HepG2 (cell line): ENCODE results near the gene C22orf15. TPM values are rescaled to one million over a fixed set of nuclear protein-coding genes. Genes with fewer than 3 reads are reported as not detected.

Experiments used
- BORCS8-MEF2B ChIP-seq: sonication (generic); formaldehyde crosslinking; IDR thresholded peaks from 2 replicates; pipeline ENCODE4 v1.8.0; 2022; ENCODE audit warnings: mild to moderate bottlenecking, missing genetic modification reagents
- FOXK1 ChIP-seq: sonication (generic); formaldehyde crosslinking; IDR thresholded peaks from 2 replicates; pipeline ENCODE4 v1.4.0; 2020; ENCODE audit warnings: low read depth, missing genetic modification reagents, borderline replicate concordance
- GMEB2 ChIP-seq: IDR thresholded peaks from 2 replicates; pipeline ENCODE4 v1.6.1; 2016; ENCODE audit warnings: missing biosample characterization, missing genetic modification reagents, low read depth
- GPBP1L1 ChIP-seq: sonication (generic); formaldehyde crosslinking; IDR thresholded peaks from 2 replicates; pipeline ENCODE4 v1.5.0; 2020; ENCODE audit warnings: mild to moderate bottlenecking, missing genetic modification reagents
- HDAC1 ChIP-seq: sonication (generic); formaldehyde crosslinking; IDR thresholded peaks from 2 replicates; pipeline ENCODE4 v1.5.1; 2020; ENCODE audit warnings: mild to moderate bottlenecking, missing genetic modification reagents
- HIVEP1 ChIP-seq: sonication (generic); formaldehyde crosslinking; IDR thresholded peaks from 2 replicates; pipeline ENCODE4 v1.4.0; 2020; ENCODE audit warnings: mild to moderate bottlenecking, missing genetic modification reagents
- HNRNPL ChIP-seq: fragments of 200-400 bp; formaldehyde crosslinking; IDR thresholded peaks from 2 replicates; pipeline ENCODE4 v1.6.1; 2017; ENCODE audit warnings: mild to moderate bottlenecking, low read depth, low read length
- NCOR1 ChIP-seq: fragments of 200-600 bp; sonication (generic); IDR thresholded peaks from 2 replicates; pipeline ENCODE4 v1.7.0; 2017; ENCODE audit warnings: antibody characterized with exemption, low read length, borderline replicate concordance
- PAX8 ChIP-seq: sonication (generic); formaldehyde crosslinking; IDR thresholded peaks from 2 replicates; pipeline ENCODE4 v1.8.0; 2022; ENCODE audit warnings: mild to moderate bottlenecking, missing genetic modification reagents, borderline replicate concordance
- PBX2 ChIP-seq: IDR thresholded peaks from 2 replicates; pipeline ENCODE4 v1.6.1; 2016; ENCODE audit warnings: control low read depth
- POLR2G ChIP-seq: fragments of 200-400 bp; formaldehyde crosslinking; IDR thresholded peaks from 2 replicates; pipeline ENCODE4 v1.6.1; 2018; ENCODE audit warnings: mild to moderate bottlenecking, low read depth, low read length, moderate library complexity
- RXRB ChIP-seq: IDR thresholded peaks from 2 replicates; pipeline ENCODE4 v1.6.1; 2016; ENCODE audit warnings: borderline replicate concordance, missing genetic modification reagents, missing compliant biosample characterization
- SNRNP70 ChIP-seq: fragments of 200-400 bp; formaldehyde crosslinking; IDR thresholded peaks from 2 replicates; pipeline ENCODE4 v1.6.1; 2017; ENCODE audit warnings: mild to moderate bottlenecking, low read depth, low read length, moderate library complexity
- ZBTB1 ChIP-seq: sonication (generic); formaldehyde crosslinking; IDR thresholded peaks from 2 replicates; pipeline ENCODE4 v1.4.0; 2020; ENCODE audit warnings: missing genetic modification reagents, borderline replicate concordance
- ZBTB37 ChIP-seq: sonication (generic); formaldehyde crosslinking; IDR thresholded peaks from 2 replicates; pipeline ENCODE4 v1.4.0; 2020; ENCODE audit warnings: mild to moderate bottlenecking, missing genetic modification reagents
- ZBTB46 ChIP-seq: sonication (generic); formaldehyde crosslinking; IDR thresholded peaks from 2 replicates; pipeline ENCODE4 v1.4.0; 2020; ENCODE audit warnings: mild to moderate bottlenecking, missing genetic modification reagents, borderline replicate concordance
- ZMYM3 ChIP-seq: sonication (generic); formaldehyde crosslinking; IDR thresholded peaks from 2 replicates; pipeline ENCODE4 v1.5.1; 2020; ENCODE audit warnings: mild to moderate bottlenecking, missing genetic modification reagents
- ZNF121 ChIP-seq: sonication (generic); formaldehyde crosslinking; IDR thresholded peaks from 2 replicates; pipeline ENCODE4 v1.5.0; 2020; ENCODE audit warnings: mild to moderate bottlenecking, missing genetic modification reagents
- ZNF224 ChIP-seq: sonication (generic); formaldehyde crosslinking; IDR thresholded peaks from 2 replicates; pipeline ENCODE4 v1.5.0; 2020; ENCODE audit warnings: mild to moderate bottlenecking, missing genetic modification reagents
- ZNF564 ChIP-seq: sonication (generic); formaldehyde crosslinking; IDR thresholded peaks from 2 replicates; pipeline ENCODE4 v1.8.1; 2023; ENCODE audit warnings: mild to moderate bottlenecking, missing genetic modification reagents
- ZNF747 ChIP-seq: sonication (generic); formaldehyde crosslinking; IDR thresholded peaks from 2 replicates; pipeline ENCODE4 v1.8.1; 2023; ENCODE audit warnings: missing genetic modification reagents, mild to moderate bottlenecking, borderline replicate concordance
- ZNF850 ChIP-seq: sonication (generic); formaldehyde crosslinking; conservative IDR thresholded peaks from 2 replicates; pipeline ENCODE4 v1.9.0; 2021; ENCODE audit warnings: mild to moderate bottlenecking, missing genetic modification reagents
- polyA plus RNA-seq, 8 experiments: library from polyadenylated mRNA; depleted of rRNA in 3 of 8; stranded (reverse) in 7 of 8; unstranded in 1 of 8; fragments of >200 nt; fragmentation: Illumina TruSeq in 4 of 8; extraction: Trizol in 4 of 8; gene quantifications; 2 replicates each; pipeline versions ENCODE4 v1.2.1 to v1.2.3, GENCODE V29; 2011 to 2016; ENCODE audit warnings: low read depth in 4 of 8, missing spikeins in 1 of 8, mixed read lengths in 1 of 8; ENCODE audit not compliant: insufficient read depth in 1 of 8
- total RNA-seq, 5 experiments: library from RNA; depleted of rRNA; stranded (reverse); fragments of >200 nt; fragmentation: Illumina TruSeq; extraction: Trizol; gene quantifications; 2 replicates each; pipeline ENCODE4 v1.2.3, GENCODE V29; 2016; ENCODE audit warnings: low read depth in 1 of 5

The C22orf15 gene
- total and polyA plus RNA-seq, 2 of the 13 experiments (the other 11 are each of a cell fraction or from before 2014, with no cell fraction given) = not detected

DNA sequence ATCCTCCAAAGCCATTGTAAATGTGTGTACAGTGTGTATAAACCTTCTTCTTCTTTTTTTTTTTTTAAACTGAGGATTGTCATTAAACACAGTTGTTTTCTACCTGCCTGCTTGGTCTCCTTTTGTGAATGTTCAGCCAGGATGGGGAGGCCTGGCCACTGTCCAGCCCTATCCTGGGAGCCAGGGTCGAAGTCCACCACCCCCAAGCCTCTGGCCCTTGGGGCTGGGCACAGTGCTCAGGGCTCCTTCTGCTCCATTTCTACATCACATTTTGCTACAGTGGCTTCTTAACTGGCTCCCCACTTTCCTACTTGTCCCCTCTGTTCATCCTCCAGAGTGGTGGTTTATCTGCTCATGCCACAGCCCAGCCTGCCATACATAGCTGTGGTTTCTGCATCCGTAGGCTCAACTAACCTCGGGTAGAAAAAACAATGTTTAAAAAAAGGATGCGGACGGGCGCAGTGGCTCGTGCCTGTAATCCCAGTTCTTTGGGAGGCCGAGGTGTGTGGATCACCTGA, 21.5 kb downstream of the C22orf15 start (continued):
- no peak for TF ChIP-seq GPBP1L1 (CRISPR knock-in tag)
- TF ChIP-seq POLR2G = 0 out of 2 replicates have a peak, but pooled peaks have one; percentile 28
- no peak for TF ChIP-seq HIVEP1 (CRISPR knock-in tag)
- TF ChIP-seq ZNF224 = 0 out of 2 replicates have a peak, but pooled peaks have one; percentile 37
- TF ChIP-seq HNRNPL = no peak
- no peak for TF ChIP-seq ZBTB1 (CRISPR knock-in tag)
- 0 out of 2 replicates have a peak, but pooled peaks have one; percentile 27 for TF ChIP-seq HDAC1
- TF ChIP-seq BORCS8-MEF2B (CRISPR knock-in tag) = no peak
- no peak for TF ChIP-seq ZNF747 (CRISPR knock-in tag)
- peak; percentile 47; the same call in 1 of the 2 replicates for TF ChIP-seq ZMYM3 (CRISPR knock-in tag)
- TF ChIP-seq ZNF564 (CRISPR knock-in tag) = no peak
- TF ChIP-seq SNRNP70 = no peak
- no peak for TF ChIP-seq ZNF850 (CRISPR knock-in tag)
- peak; percentile 35; the same call in 1 of the 2 replicates for TF ChIP-seq ZNF121 (CRISPR knock-in tag)
- TF ChIP-seq PAX8 (CRISPR knock-in tag) = no peak
- TF ChIP-seq FOXK1 (CRISPR knock-in tag) = no peak
- no peak for TF ChIP-seq GMEB2 (CRISPR knock-in tag)
- 0 out of 2 replicates have a peak, but pooled peaks have one; percentile 54 for TF ChIP-seq NCOR1
- no peak for TF ChIP-seq ZBTB37 (CRISPR knock-in tag)
- TF ChIP-seq ZBTB46 (CRISPR knock-in tag) = no peak
- peak; percentile 51; the same call in 1 of the 2 replicates for TF ChIP-seq RXRB
- no peak for TF ChIP-seq PBX2 (CRISPR knock-in tag)
